ACC112 (cell line): ENCODE measurements around the gene MARCHF10.

Source experiments
- H2AFZ ChIP-seq: fragments of 200-600 bp; sonication (generic); one replicate; pipeline ENCODE4 v1.6.0; 2017; ENCODE audit warnings: antibody characterized with exemption, low read length; ENCODE audit not compliant: unreplicated experiment
- H3K27ac ChIP-seq: fragments of 200-600 bp; sonication (generic); 2 replicates; pipeline ENCODE4 v1.5.1; 2014; ENCODE audit warnings: low read depth, mild to moderate bottlenecking, antibody characterized with exemption, low read length, moderate library complexity
- H3K27me3 ChIP-seq: fragments of 200-600 bp; sonication (generic); 2 replicates; pipeline ENCODE4 v1.6.1; 2014; ENCODE audit warnings: mild to moderate bottlenecking, antibody characterized with exemption, low read length, moderate library complexity, mixed read lengths; ENCODE audit not compliant: insufficient read depth
- H3K36me3 ChIP-seq: fragments of 200-600 bp; sonication (generic); 2 replicates; pipeline ENCODE4 v1.6.1; 2016; ENCODE audit warnings: mild to moderate bottlenecking, antibody characterized with exemption, low read length, moderate library complexity, mixed read lengths; ENCODE audit not compliant: insufficient read depth
- H3K4me1 ChIP-seq: fragments of 200-600 bp; sonication (generic); one replicate; pipeline ENCODE4 v1.6.1; 2016; ENCODE audit warnings: low read length, mixed read lengths; ENCODE audit not compliant: insufficient read depth, unreplicated experiment, control insufficient read depth
- H3K4me3 ChIP-seq: fragments of 200-600 bp; sonication (generic); 2 replicates; pipeline ENCODE4 v1.5.1; 2014; ENCODE audit warnings: mild to moderate bottlenecking, low read depth, low read length
- H3K79me2 ChIP-seq: fragments of 200-600 bp; sonication (generic); one replicate; pipeline ENCODE4 v1.6.0; 2016; ENCODE audit warnings: low read length; ENCODE audit not compliant: control insufficient read depth, unreplicated experiment, insufficient read depth

Gene MARCHF10

DNA sequence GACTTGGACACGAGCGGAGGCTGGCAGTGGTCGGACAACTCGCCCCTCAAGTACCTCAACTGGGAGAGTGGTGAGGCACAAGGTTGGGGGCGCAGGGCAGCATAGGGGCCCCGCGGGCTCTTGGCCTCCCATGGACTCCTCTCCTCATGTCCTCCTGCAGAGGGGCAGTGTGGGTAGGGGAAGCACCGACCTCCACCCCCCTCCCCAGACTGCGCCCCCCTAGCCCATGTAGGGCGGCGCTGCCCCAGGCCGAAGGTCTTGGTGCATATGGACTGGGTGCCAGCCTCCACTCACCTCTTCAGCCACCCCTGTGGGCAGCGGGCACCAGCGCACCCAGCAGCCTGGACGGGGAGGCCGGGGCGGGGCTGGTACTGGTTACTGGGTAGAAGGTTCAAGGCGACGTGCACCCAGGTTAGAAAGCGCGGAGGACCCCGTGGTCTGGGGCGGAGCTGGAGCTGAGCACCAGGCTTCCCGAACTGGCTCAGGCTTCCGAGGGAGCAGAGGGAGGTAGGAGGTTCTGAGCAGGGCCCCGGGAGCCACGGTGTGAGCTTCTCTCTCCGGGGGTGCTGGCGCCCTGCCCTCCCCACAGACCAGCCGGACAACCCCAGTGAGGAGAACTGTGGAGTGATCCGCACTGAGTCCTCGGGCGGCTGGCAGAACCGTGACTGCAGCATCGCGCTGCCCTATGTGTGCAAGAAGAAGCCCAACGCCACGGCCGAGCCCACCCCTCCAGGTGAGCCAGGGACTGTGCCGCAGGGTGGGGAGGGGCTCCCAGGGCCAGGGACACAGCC is 141.1 kb downstream of the MARCHF10 start:
- no peak overlapping the region for H3K27ac ChIP-seq
- H3K36me3 ChIP-seq, result peaks cover 4% of the 10 kb centered on the region; the same call in 1 of the 2 replicates
- H3K79me2 ChIP-seq, result peaks cover 8% of the 10 kb centered on the region
- no peaks in the 10 kb centered on the region for H3K27me3 ChIP-seq
- H3K4me1 ChIP-seq, result no peaks in the 10 kb centered on the region
- H3K4me3 ChIP-seq, result no peak overlapping the region
- no peak overlapping the region for H2AFZ ChIP-seq

- Histone ChIP-seq H2AFZ (no peak overlapping the region), H3K27ac (no peak overlapping the region), H3K4me1 (no peaks in the 10 kb centered on the region), H3K36me3 (peaks cover 4% of the 10 kb centered on the region), H3K4me3 (no peak overlapping the region), H3K27me3 (no peaks in the 10 kb centered on the region), H3K79me2 (peaks cover 9% of the 10 kb centered on the region)
These were observed 141.9 kb downstream of the MARCHF10 start for GRCh38 chr17:62666061-62666800.

DNA sequence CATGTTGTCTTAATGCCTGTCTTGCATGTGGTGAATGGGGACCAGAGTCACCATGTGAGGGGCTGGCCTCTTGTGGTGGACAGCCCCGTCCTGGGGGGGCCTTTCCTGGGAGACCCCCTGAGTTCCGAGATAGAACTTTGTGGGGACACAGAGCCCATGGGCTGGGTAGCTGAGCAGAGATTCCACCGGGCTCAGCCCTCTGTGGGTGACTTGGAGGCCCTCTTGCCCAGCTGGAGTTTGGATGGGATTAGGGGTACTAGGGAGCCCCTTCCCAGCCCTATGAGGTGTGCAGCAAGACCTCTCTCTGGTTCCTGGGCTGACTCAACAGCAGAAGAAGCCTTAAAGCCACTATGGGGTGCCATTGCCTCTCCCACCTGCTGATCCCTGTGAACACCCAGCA is 142.5 kb downstream of the MARCHF10 start:
- Histone ChIP-seq H3K27ac (no peak overlapping the region), H3K27me3 (no peaks in the 10 kb centered on the region), H3K4me1 (no peaks in the 10 kb centered on the region), H3K36me3 (peaks cover 7% of the 10 kb centered on the region), H3K4me3 (no peak overlapping the region), H3K79me2 (peaks cover 14% of the 10 kb centered on the region), H2AFZ (no peak overlapping the region)

DNA sequence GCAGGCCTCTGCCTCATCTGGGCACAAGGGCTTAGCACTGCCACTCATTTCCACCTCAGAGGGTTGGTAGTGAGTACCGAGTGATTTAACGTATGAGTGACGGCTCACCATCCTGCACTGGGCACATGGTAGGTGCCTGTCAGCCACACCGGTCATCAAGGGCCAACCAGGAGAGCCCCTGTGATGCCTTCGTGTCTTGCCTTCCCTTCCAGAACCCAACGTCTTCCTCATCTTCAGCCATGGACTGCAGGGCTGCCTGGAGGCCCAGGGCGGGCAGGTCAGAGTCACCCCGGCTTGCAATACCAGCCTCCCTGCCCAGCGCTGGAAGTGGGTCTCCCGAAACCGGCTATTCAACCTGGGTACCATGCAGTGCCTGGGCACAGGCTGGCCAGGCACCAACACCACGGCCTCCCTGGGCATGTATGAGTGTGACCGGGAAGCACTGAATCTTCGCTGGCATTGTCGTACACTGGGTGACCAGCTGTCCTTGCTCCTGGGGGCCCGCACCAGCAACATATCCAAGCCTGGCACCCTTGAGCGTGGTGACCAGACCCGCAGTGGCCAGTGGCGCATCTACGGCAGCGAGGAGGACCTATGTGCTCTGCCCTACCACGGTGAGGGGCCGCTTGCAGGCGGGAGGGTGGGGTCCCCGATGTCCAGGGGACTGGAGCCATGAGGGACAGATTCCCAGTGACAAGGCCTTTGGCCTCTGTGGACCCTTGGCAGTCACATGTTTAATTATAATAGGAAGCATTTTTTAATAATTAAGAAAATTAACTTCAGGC is 143.6 kb downstream of the MARCHF10 start:
- no peak overlapping the region for H2AFZ ChIP-seq
- no peak overlapping the region for H3K27ac ChIP-seq
- H3K4me1 ChIP-seq, result no peaks in the 10 kb centered on the region
- H3K27me3 ChIP-seq, result no peaks in the 10 kb centered on the region
- peaks cover 18% of the 10 kb centered on the region for H3K79me2 ChIP-seq
- H3K4me3 ChIP-seq, result no peak overlapping the region
- H3K36me3 ChIP-seq, result peaks cover 18% of the 10 kb centered on the region

DNA sequence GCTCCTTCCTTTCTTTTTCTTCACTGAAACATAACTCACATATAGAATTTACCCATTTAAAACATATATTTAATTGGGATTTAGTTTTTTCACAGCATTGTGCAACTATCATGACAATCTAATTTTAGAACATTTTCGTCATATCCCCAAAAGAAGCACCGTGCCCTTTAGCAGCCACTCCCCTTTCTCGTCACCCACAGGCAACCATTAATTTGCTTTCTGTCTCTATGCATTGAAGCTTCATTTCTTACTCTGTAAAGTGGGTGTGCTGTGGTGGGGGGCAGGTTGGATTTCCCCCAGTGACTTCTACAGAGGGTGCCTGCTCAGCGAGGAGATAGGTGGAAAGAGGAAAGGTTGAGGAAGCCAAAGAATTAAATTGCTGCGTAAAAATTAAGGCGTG is 144.8 kb downstream of the MARCHF10 start:
- no peak overlapping the region for H3K27ac ChIP-seq
- H3K4me3 ChIP-seq, result no peak overlapping the region
- H3K79me2 ChIP-seq, result peaks cover 25% of the 10 kb centered on the region
- H2AFZ ChIP-seq, result no peak overlapping the region
- H3K27me3 ChIP-seq, result no peaks in the 10 kb centered on the region
- peaks cover 28% of the 10 kb centered on the region for H3K36me3 ChIP-seq
- no peaks in the 10 kb centered on the region for H3K4me1 ChIP-seq

GRCh38 chr17:62662855-62663254 is 145.3 kb downstream of the MARCHF10 start:
- no peak overlapping the region for H3K27ac ChIP-seq
- H3K4me3 ChIP-seq, result no peak overlapping the region
- H3K79me2 ChIP-seq, result peaks cover 25% of the 10 kb centered on the region
- no peak overlapping the region for H2AFZ ChIP-seq
- H3K4me1 ChIP-seq, result no peaks in the 10 kb centered on the region
- H3K27me3 ChIP-seq, result no peaks in the 10 kb centered on the region
- H3K36me3 ChIP-seq, result peaks cover 32% of the 10 kb centered on the region

- H3K4me1 ChIP-seq, result no peaks in the 10 kb centered on the region
- no peak overlapping the region for H2AFZ ChIP-seq
- H3K27me3 ChIP-seq, result no peaks in the 10 kb centered on the region
- H3K27ac ChIP-seq, result no peak overlapping the region
- H3K36me3 ChIP-seq, result peaks cover 36% of the 10 kb centered on the region
- peaks cover 37% of the 10 kb centered on the region for H3K79me2 ChIP-seq
- no peak overlapping the region for H3K4me3 ChIP-seq
These were observed 146.8 kb downstream of the MARCHF10 start for GRCh38 chr17:62661337-62661736.

GRCh38 chr17:62660629-62661118 is 147.4 kb downstream of the MARCHF10 start:
- Histone ChIP-seq H3K79me2 (peaks cover 39% of the 10 kb centered on the region), H3K4me1 (no peaks in the 10 kb centered on the region), H3K36me3 (peaks cover 36% of the 10 kb centered on the region), H3K27ac (no peak overlapping the region), H3K4me3 (no peak overlapping the region), H2AFZ (no peak overlapping the region), H3K27me3 (no peaks in the 10 kb centered on the region)

GRCh38 chr17:62658136-62658920 is 149.8 kb downstream of the MARCHF10 start:
- H3K79me2 ChIP-seq, result peaks cover 49% of the 10 kb centered on the region

GRCh38 chr17:62657690-62658089 is 150.4 kb downstream of the MARCHF10 start:
- Histone ChIP-seq H3K27ac (no peak overlapping the region), H3K79me2 (peaks cover 49% of the 10 kb centered on the region), H3K4me3 (no peak overlapping the region), H2AFZ (no peak overlapping the region), H3K4me1 (peaks cover 15% of the 10 kb centered on the region), H3K27me3 (no peaks in the 10 kb centered on the region), H3K36me3 (peaks cover 32% of the 10 kb centered on the region)

More at GRCh38 chr17:62658136-62658920, 149.8 kb downstream of the MARCHF10 start:
- Histone ChIP-seq H3K27me3 (no peaks in the 10 kb centered on the region), H2AFZ (no peak overlapping the region), H3K27ac (no peak overlapping the region), H3K4me3 (no peak overlapping the region), H3K4me1 (peaks cover 14% of the 10 kb centered on the region), H3K36me3 (peaks cover 32% of the 10 kb centered on the region)
